GM13976 (cell line): ENCODE data around the gene CYP3A7.
"Not testable (repeated sequence)": the region's sequence is repeated elsewhere in the genome, so short reads cannot be mapped to it uniquely, and the experiment has no call there.

Source experiments
- DNase-seq: peaks from one replicate; pipeline ENCODE4 v3.0.0; 2012; ENCODE audit warnings: low spot score
- in situ Hi-C: fragments of 300-500 bp; cut with MboI; formaldehyde crosslinking; loops from one replicate; pipeline ENCODE4 v1.12.0; 2022; ENCODE audit warnings: low sequenced_read_pairs, mixed read lengths, inconsistent platforms; ENCODE audit not compliant: unreplicated experiment
- TF ChIP-seq, protein P1 (sequence below): IDR thresholded peaks from 2 replicates; pipeline ENCODE4 v1.5.1; 2012; ENCODE audit warnings: borderline replicate concordance, mild to moderate bottlenecking; ENCODE audit not compliant: insufficient read depth; ENCODE audit errors: extremely low read depth, missing control alignments, control extremely low read depth

CYP3A7 gene

DNA sequence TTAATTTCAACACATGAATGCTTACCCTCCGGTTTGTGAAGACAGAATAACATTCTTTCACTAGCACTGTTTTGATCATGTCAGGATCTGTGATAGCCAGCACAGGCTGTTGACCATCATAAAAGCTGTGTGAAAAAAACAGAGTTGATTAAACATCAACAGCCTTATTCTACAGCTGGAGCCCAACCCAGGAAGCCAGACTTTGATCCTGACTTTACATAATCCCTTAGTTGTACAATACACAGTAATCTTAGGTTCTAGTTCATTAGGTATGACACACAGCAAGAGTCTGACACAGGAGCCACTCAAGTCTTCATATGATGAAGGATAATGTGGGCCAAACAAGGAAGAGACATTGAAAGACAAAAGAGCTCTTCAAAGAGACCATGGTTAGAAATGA, 37.6 kb upstream of the CYP3A7 start:
- in situ Hi-C loops = no loop called here
- no peak for DNase-seq
- TF ChIP-seq, protein P1, sequence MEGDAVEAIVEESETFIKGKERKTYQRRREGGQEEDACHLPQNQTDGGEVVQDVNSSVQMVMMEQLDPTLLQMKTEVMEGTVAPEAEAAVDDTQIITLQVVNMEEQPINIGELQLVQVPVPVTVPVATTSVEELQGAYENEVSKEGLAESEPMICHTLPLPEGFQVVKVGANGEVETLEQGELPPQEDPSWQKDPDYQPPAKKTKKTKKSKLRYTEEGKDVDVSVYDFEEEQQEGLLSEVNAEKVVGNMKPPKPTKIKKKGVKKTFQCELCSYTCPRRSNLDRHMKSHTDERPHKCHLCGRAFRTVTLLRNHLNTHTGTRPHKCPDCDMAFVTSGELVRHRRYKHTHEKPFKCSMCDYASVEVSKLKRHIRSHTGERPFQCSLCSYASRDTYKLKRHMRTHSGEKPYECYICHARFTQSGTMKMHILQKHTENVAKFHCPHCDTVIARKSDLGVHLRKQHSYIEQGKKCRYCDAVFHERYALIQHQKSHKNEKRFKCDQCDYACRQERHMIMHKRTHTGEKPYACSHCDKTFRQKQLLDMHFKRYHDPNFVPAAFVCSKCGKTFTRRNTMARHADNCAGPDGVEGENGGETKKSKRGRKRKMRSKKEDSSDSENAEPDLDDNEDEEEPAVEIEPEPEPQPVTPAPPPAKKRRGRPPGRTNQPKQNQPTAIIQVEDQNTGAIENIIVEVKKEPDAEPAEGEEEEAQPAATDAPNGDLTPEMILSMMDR = no peak

DNA sequence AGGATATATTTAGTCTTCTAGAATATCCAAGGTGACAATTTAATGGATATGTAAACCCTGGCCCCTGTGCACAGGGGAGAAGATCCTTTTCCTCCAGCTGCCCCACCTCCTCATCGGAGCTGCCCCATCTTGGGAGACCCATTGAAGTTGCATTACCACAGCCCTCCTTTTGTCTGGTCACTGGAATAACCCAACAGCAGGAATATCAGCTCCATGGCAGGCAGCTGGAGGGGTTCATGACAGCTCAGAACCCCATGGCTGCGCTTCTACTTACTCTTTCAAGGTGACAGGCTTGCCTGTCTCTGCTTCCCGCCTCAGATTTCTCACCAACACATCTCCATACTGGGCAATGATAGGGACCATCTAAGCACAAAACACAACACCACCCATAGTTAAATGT, 34.5 kb upstream of the CYP3A7 start:
- in situ Hi-C loops, DNase-seq: not testable (repeated sequence)

- TF ChIP-seq, protein P1 = no peak
- no peak for DNase-seq
- in situ Hi-C loops = no loop called here
These were observed 33.5 kb upstream of the CYP3A7 start for GRCh38 chr7:99768471-99768870.

GRCh38 chr7:99767662-99768061, 32.7 kb upstream of the CYP3A7 start:
- in situ Hi-C loops = no loop called here
- TF ChIP-seq, protein P1 = no peak
- peak; percentile 8 for DNase-seq

- TF ChIP-seq, protein P1 = no peak
- no peak for DNase-seq
- in situ Hi-C loops = no loop called here
These were observed 31.6 kb upstream of the CYP3A7 start for GRCh38 chr7:99766484-99767099.

DNA sequence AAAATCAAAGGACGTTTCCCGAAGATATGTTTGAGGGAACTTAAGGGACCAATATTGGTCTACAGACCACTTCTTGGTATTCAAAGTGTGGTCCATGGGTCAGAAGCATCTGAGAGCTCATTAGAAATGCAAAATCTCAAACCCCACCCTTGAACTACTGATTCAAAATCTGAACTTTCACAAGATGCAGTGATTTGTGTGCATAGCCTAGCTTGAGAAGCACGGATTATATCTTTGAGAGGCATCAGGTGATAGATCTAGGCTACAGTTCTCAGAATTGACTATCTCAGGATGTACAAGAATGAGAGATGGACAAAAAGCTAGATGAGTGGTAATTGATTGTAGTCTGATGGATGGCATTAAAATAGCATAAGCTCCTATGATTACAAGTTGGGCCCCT, 29.5 kb upstream of the CYP3A7 start:
- no peak for DNase-seq
- in situ Hi-C loops = no loop called here
- TF ChIP-seq, protein P1 = no peak

- in situ Hi-C loops = no loop called here
- TF ChIP-seq, protein P1 = no peak
- DNase-seq = no peak
These were observed 27.8 kb upstream of the CYP3A7 start for GRCh38 chr7:99762680-99763327.
